Retinal pigment epithelial cell (primary cell): ENCODE measurements around the gene PTPRJ.

Source experiments
- DNase-seq: peaks from one replicate; pipeline ENCODE4 v3.0.0-alpha.2; 2010; ENCODE audit warnings: low read depth
- H3K4me3 ChIP-seq: 2 replicates; pipeline ENCODE4 v1.5.1; 2011; ENCODE audit warnings: mild to moderate bottlenecking, low read length, control low read depth, moderate library complexity
- CTCF ChIP-seq: conservative IDR thresholded peaks from 2 replicates; pipeline ENCODE4 v1.5.1; 2011; ENCODE audit warnings: low read depth, low read length, control low read depth, inconsistent platforms

The PTPRJ gene

DNA sequence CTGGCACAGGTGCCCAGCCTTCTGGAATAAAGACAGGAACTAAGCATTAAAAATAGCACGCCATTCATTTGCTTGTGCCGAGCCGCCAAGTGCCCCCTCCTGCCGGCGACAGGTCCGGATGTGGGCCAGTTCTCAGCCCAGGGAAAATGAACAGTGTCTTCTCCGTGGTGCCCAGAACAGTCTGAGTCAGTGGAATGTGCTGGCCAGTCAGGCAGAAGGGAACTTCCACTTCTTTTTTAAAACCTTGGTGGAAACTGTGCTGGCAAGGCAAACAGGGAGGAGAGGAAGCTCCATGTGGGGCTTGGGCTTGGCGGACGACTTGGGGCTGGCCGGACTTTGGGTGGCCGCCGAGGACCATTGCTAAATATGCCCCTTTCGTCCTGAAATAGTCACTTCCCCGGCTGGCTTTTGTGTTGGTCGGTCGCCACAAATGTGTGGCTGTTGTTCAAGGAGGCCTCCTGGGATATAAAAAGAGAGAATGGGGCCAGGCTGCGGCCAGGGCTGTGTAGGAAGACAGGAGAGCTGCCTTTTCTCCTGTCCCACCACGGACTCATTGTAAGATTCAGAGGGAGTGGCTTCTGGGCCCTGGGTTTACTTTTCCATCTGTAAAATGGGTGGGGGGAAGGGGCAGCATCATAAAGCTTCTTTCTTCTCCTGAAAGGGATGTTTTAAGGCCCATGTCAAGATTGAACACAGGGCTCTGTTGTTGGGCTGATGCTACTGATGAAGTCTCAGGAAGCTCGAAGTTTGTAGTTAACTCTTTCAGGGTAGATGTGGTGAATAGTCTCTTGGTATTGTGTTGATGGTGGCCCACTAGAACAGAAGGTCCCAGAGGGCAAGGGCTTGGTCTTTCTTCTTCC, 101.0 kb downstream of the PTPRJ start:
- no peak overlapping the region for H3K4me3 ChIP-seq
- TF ChIP-seq CTCF = no peak
- peak; percentile 69 for DNase-seq

GRCh38 chr11:48082771-48083170, 102.4 kb downstream of the PTPRJ start:
- no peak for DNase-seq
- H3K4me3 ChIP-seq = no peak overlapping the region
- TF ChIP-seq CTCF = no peak

- H3K4me3 ChIP-seq = no peak overlapping the region
- no peak for DNase-seq
- TF ChIP-seq CTCF = no peak
Measured at GRCh38 chr11:48083421-48083820, 103.1 kb downstream of the PTPRJ start.

- H3K4me3 ChIP-seq = no peak overlapping the region
- no peak for DNase-seq
- no peak for TF ChIP-seq CTCF
Measured at GRCh38 chr11:48085688-48086087, 105.3 kb downstream of the PTPRJ start.

DNA sequence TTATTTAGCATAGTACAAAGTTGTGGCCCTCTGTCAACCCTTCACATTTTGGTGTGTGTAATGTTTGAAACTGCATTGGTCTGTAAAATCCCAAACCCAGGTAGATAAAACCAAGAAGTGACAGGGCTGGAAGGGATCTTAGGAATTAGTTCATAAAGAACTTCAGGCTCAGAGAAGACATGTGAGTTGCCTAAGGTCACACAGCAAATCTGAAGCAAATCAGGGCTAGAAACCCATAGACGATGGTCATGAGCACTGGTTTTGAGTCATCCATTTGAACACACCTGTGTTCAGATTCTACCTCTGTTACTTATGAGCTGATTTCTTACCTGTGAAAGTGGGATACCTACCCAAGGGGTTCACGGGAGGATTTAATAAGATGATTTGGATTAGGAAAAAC, 107.1 kb downstream of the PTPRJ start:
- no peak overlapping the region for H3K4me3 ChIP-seq
- no peak for DNase-seq

GRCh38 chr11:48087974-48088681, 107.8 kb downstream of the PTPRJ start:
- no peak for TF ChIP-seq CTCF
- H3K4me3 ChIP-seq = no peak overlapping the region
- no peak for DNase-seq

More for the DNA sequence above, 107.1 kb downstream of the PTPRJ start:
- TF ChIP-seq CTCF = no peak
